ENCODE measurements around the gene ACP7.

DNA sequence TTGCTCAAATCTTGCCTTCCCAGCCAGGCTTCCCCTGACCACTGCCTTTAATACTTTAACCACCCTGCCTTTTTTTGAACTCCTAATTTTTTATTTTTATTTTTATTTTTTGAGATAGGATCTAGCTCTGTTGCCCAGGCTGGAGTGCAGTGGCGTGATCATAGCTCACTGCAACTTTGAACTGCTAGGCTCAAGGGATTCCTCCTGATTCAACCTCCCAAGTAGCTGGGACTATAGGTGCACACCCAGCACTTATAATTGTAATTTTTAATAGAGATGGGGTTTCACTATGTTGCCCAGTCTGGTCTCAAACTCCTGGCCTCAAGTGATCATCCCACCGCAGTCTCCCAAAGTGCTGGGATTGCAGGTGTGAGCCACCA, 30.1 kb upstream of the ACP7 start:
- TF ChIP-seq, protein P1, sequence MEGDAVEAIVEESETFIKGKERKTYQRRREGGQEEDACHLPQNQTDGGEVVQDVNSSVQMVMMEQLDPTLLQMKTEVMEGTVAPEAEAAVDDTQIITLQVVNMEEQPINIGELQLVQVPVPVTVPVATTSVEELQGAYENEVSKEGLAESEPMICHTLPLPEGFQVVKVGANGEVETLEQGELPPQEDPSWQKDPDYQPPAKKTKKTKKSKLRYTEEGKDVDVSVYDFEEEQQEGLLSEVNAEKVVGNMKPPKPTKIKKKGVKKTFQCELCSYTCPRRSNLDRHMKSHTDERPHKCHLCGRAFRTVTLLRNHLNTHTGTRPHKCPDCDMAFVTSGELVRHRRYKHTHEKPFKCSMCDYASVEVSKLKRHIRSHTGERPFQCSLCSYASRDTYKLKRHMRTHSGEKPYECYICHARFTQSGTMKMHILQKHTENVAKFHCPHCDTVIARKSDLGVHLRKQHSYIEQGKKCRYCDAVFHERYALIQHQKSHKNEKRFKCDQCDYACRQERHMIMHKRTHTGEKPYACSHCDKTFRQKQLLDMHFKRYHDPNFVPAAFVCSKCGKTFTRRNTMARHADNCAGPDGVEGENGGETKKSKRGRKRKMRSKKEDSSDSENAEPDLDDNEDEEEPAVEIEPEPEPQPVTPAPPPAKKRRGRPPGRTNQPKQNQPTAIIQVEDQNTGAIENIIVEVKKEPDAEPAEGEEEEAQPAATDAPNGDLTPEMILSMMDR (conservative IDR thresholded peaks at IDR 0.05 in 1 of 2, IDR thresholded peaks at IDR 0.05 in 1 of 2; ENCODE audit: extremely low read depth in 1 of 2, insufficient read depth in 1 of 2, low read depth in 1 of 2, low read length in 2 of 2) = no peak
- no peak for TF ChIP-seq EZH2 (IDR thresholded peaks at IDR 0.05; ENCODE audit: borderline replicate concordance, low read length)
